ENCODE data around the gene VIPR2.

The VIPR2 gene

GRCh38 chr7:159022238-159022993 is 122.3 kb downstream of the VIPR2 start:
- ATAC-seq: no peak

DNA sequence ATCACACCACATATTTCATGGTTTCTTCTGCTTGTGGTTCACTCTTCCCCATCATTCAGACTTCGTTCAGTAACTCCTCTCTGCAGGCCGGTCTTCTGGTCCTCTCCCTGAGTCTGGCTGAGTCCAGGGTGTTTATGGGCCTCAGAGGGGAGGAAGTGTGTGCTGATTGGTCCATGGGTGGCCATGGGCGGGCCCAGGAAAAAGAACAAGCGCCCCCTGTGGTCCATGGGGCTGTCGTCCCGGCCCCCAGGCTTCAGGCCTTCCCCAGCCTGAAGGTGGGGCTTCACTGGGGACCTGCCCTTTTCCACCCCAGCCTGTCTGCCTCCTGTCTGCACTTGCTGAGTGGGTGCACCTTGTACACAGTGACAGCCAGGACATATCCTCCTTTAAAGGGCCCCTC is 123.7 kb downstream of the VIPR2 start:
- no peak for ATAC-seq

- ATAC-seq: no peak
These were observed 125.6 kb downstream of the VIPR2 start for GRCh38 chr7:159019111-159019510.

DNA sequence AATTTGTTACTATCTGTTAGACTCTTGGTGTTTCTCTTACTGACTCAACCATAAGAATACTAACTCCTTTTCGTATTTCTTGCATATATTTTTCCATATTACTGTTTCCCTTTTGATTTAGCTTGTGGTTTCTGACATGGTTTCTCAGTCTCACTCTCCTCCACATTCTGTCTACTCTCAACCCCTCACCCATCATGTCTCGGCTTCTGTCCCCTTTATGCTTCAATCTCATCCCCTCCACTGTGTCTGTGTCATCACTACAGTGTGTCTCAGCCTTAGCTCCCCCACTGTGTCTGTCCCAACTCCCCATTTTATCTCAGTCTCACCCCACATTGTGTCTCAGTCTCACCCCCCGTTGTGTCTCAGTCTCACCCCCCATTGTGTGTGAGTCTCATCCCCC is 126.9 kb downstream of the VIPR2 start:
- peak; percentile 64 to 80 for ATAC-seq

DNA sequence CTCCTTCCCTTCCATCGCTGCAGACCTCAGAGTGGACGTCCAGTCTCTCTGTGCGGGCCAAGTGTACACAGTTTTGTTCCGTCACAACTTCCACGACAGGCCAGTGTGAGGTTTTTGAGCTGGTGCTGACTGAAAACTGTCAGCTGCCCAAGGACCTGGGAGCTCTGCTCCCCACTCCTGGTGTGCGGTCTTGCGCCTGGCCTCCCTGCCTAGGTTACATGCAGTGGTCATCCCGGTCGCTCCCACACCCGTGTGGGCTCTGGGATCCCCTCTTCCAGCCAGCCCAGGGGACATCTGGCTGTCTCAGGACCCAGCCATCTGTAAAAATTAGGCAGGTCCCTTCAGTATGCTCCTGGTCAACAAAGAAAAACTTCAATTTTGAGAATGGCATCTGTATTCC is 127.5 kb downstream of the VIPR2 start:
- ATAC-seq: no peak

GRCh38 chr7:159016591-159016990 is 128.1 kb downstream of the VIPR2 start:
- no peak for ATAC-seq

DNA sequence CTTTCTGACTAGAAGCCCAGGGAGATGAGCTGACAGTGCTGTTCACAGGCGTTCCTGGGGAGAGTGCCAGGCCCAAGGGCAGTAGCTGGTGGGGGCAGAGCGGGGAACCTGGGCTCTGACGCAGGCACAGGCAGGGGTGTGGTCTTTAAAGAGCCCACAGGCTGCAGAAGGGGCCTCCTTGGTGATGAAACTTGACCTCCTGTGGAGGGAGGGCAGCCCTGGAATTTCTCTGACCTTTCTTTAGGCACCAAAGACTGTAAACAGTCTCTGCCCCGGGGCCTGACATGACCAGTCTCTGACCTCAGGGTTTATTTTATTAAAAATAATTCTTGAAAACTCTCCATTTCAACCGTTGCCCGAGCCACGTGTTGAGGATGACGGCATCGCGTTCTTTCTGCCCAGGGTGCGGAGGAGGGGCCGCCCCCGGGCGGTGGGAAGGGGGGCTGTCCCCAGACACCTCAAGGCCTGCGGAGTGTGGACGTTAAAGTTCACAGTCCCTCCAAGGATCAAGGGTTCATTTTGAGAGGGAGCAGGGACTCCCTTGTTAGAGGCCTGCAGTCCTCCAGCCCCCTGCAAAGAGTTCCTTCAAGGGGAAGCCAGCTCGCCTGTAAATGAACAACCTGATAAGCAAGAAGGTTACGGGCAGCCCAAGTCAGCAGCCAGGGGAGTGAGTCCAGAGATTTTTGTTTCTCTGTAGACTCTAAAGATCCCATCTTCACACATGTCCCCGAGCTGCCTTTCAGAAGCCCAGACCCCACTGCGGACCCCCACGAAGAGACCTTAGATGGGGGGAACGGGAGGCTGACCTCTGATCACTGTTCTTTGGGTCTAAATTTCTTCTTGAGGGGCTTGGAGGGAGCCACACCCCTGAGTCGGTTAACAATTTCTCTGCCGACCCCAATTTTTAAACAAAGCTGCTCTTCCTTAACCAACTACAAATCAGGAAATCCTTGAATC is 128.9 kb downstream of the VIPR2 start:
- no peak for ATAC-seq

- ATAC-seq: no peak
These were observed 129.6 kb downstream of the VIPR2 start for GRCh38 chr7:159015081-159015453.

GRCh38 chr7:159014297-159015062 is 130.2 kb downstream of the VIPR2 start:
- ATAC-seq: no peak

DNA sequence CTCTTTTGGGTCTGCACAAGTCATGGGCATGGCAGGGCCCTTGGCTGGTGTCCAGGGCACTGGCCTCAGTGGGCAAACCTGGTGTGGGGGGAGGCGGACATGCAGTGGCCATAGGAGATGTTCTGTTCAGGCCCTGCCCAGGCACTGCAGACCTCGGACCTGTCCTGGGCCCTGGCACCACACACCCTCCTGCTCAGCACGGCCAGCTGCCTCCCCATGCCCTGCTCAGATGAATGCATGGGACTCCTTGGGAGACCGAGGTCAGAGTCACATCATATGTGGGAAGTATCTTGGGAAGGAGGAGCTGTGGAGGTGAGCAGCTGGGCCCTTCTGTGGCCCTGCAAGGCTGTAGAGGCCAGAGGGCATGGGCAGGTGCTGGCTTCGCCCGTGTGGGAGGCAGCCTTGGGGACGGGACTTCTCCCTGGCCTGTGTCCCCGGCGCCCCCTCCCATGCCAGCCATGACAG is 130.8 kb downstream of the VIPR2 start:
- ATAC-seq: no peak

- no peak for ATAC-seq
These were observed 131.4 kb downstream of the VIPR2 start for GRCh38 chr7:159013181-159013690.

GRCh38 chr7:159012353-159013069 is 132.2 kb downstream of the VIPR2 start:
- no peak for ATAC-seq

- no peak for ATAC-seq
These were observed 133.0 kb downstream of the VIPR2 start for GRCh38 chr7:159011722-159012022.

- ATAC-seq: no peak
These were observed 133.5 kb downstream of the VIPR2 start for GRCh38 chr7:159010937-159011721.

DNA sequence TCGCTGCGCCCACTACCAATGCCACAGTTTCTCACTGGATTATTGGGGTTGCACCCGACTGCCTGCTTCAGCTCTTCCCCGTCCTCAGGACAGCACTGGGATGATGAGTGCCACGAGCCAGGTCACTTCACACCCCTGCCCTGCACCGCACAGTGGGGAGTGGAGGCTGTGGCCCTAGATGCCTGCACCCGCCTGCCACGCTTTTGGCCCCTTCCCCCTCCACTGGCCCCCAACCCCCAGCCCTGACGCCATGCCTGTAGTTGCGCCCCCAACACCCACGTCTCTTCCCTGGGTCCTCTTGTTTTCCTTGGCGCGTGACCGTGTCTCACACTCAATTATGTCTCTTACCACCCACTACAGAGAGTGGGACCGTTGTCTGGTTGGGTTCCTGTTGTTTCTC is 134.3 kb downstream of the VIPR2 start:
- ATAC-seq: no peak

- no peak for ATAC-seq
These were observed 134.7 kb downstream of the VIPR2 start for GRCh38 chr7:159009951-159010350.

GRCh38 chr7:159008417-159008816 is 136.2 kb downstream of the VIPR2 start:
- no peak for ATAC-seq

- no peak for ATAC-seq
These were observed 136.7 kb downstream of the VIPR2 start for GRCh38 chr7:159007996-159008389.

- no peak for ATAC-seq
These were observed 137.2 kb downstream of the VIPR2 start for GRCh38 chr7:159007364-159007995.

DNA sequence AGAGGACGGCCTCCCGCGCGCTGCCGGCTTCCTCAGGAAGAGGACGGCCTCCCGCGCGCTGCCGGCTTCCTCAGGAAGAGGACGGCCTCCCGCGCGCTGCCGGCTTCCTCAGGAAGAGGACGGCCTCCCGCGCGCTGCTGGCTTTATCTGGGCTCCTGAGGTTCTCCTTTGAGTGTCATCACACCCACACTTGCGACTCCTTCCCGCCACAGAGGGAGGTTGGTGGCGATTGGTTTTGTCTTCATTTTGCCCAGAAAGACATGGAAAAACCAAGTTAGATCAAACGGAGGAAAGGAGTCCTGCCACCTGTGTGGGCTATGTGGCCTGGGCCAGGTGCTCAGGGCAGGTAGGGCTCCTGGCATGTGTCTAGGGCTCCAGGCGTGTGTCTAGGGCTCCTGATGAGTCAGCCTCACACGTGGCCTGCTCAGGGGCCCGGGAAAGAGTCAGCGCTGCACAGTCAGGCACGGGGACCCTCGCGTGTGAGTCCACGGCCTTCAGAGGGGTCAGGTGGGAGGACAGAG is 138.0 kb downstream of the VIPR2 start:
- no peak for ATAC-seq

Data from activated CD4-positive, CD25-positive, alpha-beta regulatory T cell treated with anti-CD3 and anti-CD28 coated beads, Interleukin-2, amount 50 U/mL, for 24 hours (primary cell).